Tibial artery (tissue), 4 donors: Measurements from ENCODE around the gene UBLCP1.

Experiments
- DNase-seq, 2 donors: peaks; one replicate each; pipeline ENCODE4 v3.0.0-alpha.2; 2019
- H3K27ac ChIP-seq, 2 donors: fragments of 200-600 bp; sonication (generic) in 1 of 2; 1 replicate in 1 of 2; 2 replicates in 1 of 2; pipeline ENCODE4 v1.5.1; 2018 to 2019; ENCODE audit warnings: mild to moderate bottlenecking in 1 of 2
- H3K27me3 ChIP-seq, 2 donors: fragments of 200-600 bp; sonication (generic) in 1 of 2; one replicate each; pipeline versions ENCODE4 v1.5.1 to v1.6.0; 2016 to 2019
- H3K36me3 ChIP-seq, 3 donors: fragments of 200-600 bp; sonication (generic) in 2 of 3; one replicate each; pipeline ENCODE4 v1.5.1; 2016 to 2019; ENCODE audit warnings: mild to moderate bottlenecking in 2 of 3
- H3K4me1 ChIP-seq, 4 donors: fragments of 200-600 bp; sonication (generic) in 2 of 4; 1 replicate in 3 of 4; 2 replicates in 1 of 4; pipeline ENCODE4 v1.5.1; 2016 to 2019
- H3K4me3 ChIP-seq, 2 donors: fragments of 200-600 bp; sonication (generic) in 1 of 2; 1 replicate in 1 of 2; 2 replicates in 1 of 2; pipeline ENCODE4 v1.5.1; 2018 to 2019; ENCODE audit warnings: mild to moderate bottlenecking in 2 of 2
- H3K9me3 ChIP-seq, 3 donors: fragments of 200-600 bp; sonication (generic) in 1 of 3; one replicate each; pipeline ENCODE4 v1.5.1; 2016 to 2019
- CTCF ChIP-seq, 2 experiments: fragments of 200-600 bp in 1 of 2; fragments of 450-650 bp in 1 of 2; IDR thresholded peaks; one replicate each; pipeline ENCODE4 v1.5.1; 2017 to 2019; ENCODE audit warnings: antibody characterized with exemption in 2 of 2, mild to moderate bottlenecking in 1 of 2, moderate library complexity in 1 of 2
- intact Hi-C: fragments of 100-400 bp; cut with DNase I; formaldehyde crosslinking; loops from one replicate; pipeline ENCODE4 v1.15.0; 2023; ENCODE audit warnings: low total_unique reads

Gene UBLCP1

GRCh38 chr5:159269723-159270122 is 6.6 kb downstream of the UBLCP1 start:
- Histone ChIP-seq H3K27me3 (no peaks in the 10 kb centered on the region), H3K4me3 (no peak overlapping the region), H3K9me3 (no peaks in the 10 kb centered on the region), H3K36me3 (peaks cover 25 to 41% (median 38%) of the 10 kb centered on the region in 3 donors), H3K4me1 (peaks cover 0 to 2% (median under 1%) of the 10 kb centered on the region in 4 donors), H3K27ac (no peak overlapping the region)
- TF ChIP-seq CTCF (IDR thresholded peaks at IDR 0.05): no peak
- DNase-seq: no peak
- intact Hi-C loops: no loop called here

- DNase-seq: no peak
- Histone ChIP-seq H3K9me3 (no peaks in the 10 kb centered on the region), H3K36me3 (peaks cover 31 to 65% (median 55%) of the 10 kb centered on the region in 3 donors), H3K4me1 (no peaks in the 10 kb centered on the region), H3K4me3 (no peak overlapping the region), H3K27ac (no peak overlapping the region), H3K27me3 (no peaks in the 10 kb centered on the region)
- no peak for TF ChIP-seq CTCF (IDR thresholded peaks at IDR 0.05)
- intact Hi-C loops: no loop called here
These were observed 10.8 kb downstream of the UBLCP1 start for GRCh38 chr5:159273923-159274322.

GRCh38 chr5:159274676-159275075 is 11.6 kb downstream of the UBLCP1 start:
- H3K27me3 ChIP-seq: no peaks in the 10 kb centered on the region
- no peak for DNase-seq
- H3K27ac ChIP-seq: no peak overlapping the region
- no peaks in the 10 kb centered on the region for H3K4me1 ChIP-seq
- H3K9me3 ChIP-seq: no peaks in the 10 kb centered on the region
- intact Hi-C loops: no loop called here
- no peak for TF ChIP-seq CTCF (IDR thresholded peaks at IDR 0.05)
- H3K36me3 ChIP-seq: peaks cover 27 to 70% (median 57%) of the 10 kb centered on the region in 3 donors
- no peak overlapping the region for H3K4me3 ChIP-seq

GRCh38 chr5:159286420-159287035 is 23.4 kb downstream of the UBLCP1 start:
- Histone ChIP-seq H3K27ac (no peak overlapping the region), H3K9me3 (no peaks in the 10 kb centered on the region), H3K4me1 (no peaks in the 10 kb centered on the region), H3K27me3 (no peaks in the 10 kb centered on the region), H3K36me3 (peaks cover 7 to 20% (median 8%) of the 10 kb centered on the region in 3 donors), H3K4me3 (no peak overlapping the region)
- intact Hi-C loops: no loop called here
- DNase-seq: no peak
- TF ChIP-seq CTCF (IDR thresholded peaks at IDR 0.05): peak; percentile 19 to 21

GRCh38 chr5:159290741-159291140 is 27.7 kb downstream of the UBLCP1 start:
- no peak for TF ChIP-seq CTCF (IDR thresholded peaks at IDR 0.05)

More at GRCh38 chr5:159290741-159291140, 27.7 kb downstream of the UBLCP1 start:
- Histone ChIP-seq H3K4me3 (no peak overlapping the region), H3K4me1 (no peaks in the 10 kb centered on the region), H3K27me3 (no peaks in the 10 kb centered on the region), H3K36me3 (no peaks in the 10 kb centered on the region), H3K27ac (no peak overlapping the region), H3K9me3 (no peaks in the 10 kb centered on the region)
- no peak for DNase-seq
- intact Hi-C loops: no loop called here
